Measurements from ENCODE around the gene TCF7L2.

TCF7L2 gene

DNA sequence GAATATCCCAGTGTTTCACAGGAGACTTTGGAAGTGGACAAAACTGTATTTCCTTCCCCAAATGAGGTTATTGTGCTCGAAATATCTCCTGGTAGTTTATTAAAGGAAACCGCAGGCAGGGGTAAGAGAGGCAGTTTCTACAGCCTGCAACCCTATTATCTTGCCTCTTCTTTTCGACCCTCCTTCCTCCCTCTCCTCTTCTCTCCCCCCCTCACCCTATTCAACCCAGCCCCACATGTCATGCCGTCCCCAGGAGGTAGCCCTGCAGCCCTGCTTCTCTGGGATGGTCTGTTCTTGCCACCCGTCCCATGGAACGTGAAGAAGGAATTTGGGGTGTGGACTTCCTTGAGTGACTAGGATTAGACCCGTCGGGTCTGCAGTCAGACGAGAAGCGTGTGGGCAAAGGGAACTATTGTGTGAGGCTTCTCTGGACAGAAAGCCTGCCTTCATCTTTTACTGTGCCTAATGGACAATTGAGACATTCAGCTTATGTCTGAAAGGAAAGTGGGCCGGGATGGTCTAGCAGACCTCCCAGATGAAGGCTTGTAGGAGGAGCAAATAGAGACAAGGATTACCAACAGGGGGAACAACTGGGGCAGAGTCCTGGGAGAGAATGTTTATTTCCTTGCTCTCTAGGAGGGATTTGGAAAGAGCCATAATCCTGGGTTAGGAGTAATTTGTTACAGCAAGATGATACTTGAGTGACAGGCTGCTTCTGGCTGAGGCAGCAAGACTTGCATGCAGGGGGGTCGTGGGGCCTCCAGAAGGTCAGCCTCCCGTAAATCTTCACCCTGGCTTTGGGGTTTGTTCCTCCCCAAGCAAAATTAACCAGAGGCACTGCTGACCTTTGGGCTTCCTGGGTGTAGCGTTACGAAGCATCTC, 77.8 kb downstream of the TCF7L2 start:
- FAIRE-seq (no peak), DNase-seq (ENCODE audit: insufficient read length, low spot score) (no peak)
- TF ChIP-seq, protein P1, sequence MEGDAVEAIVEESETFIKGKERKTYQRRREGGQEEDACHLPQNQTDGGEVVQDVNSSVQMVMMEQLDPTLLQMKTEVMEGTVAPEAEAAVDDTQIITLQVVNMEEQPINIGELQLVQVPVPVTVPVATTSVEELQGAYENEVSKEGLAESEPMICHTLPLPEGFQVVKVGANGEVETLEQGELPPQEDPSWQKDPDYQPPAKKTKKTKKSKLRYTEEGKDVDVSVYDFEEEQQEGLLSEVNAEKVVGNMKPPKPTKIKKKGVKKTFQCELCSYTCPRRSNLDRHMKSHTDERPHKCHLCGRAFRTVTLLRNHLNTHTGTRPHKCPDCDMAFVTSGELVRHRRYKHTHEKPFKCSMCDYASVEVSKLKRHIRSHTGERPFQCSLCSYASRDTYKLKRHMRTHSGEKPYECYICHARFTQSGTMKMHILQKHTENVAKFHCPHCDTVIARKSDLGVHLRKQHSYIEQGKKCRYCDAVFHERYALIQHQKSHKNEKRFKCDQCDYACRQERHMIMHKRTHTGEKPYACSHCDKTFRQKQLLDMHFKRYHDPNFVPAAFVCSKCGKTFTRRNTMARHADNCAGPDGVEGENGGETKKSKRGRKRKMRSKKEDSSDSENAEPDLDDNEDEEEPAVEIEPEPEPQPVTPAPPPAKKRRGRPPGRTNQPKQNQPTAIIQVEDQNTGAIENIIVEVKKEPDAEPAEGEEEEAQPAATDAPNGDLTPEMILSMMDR (IDR thresholded peaks at IDR 0.05; ENCODE audit: insufficient read depth, missing control alignments) = no peak

DNA sequence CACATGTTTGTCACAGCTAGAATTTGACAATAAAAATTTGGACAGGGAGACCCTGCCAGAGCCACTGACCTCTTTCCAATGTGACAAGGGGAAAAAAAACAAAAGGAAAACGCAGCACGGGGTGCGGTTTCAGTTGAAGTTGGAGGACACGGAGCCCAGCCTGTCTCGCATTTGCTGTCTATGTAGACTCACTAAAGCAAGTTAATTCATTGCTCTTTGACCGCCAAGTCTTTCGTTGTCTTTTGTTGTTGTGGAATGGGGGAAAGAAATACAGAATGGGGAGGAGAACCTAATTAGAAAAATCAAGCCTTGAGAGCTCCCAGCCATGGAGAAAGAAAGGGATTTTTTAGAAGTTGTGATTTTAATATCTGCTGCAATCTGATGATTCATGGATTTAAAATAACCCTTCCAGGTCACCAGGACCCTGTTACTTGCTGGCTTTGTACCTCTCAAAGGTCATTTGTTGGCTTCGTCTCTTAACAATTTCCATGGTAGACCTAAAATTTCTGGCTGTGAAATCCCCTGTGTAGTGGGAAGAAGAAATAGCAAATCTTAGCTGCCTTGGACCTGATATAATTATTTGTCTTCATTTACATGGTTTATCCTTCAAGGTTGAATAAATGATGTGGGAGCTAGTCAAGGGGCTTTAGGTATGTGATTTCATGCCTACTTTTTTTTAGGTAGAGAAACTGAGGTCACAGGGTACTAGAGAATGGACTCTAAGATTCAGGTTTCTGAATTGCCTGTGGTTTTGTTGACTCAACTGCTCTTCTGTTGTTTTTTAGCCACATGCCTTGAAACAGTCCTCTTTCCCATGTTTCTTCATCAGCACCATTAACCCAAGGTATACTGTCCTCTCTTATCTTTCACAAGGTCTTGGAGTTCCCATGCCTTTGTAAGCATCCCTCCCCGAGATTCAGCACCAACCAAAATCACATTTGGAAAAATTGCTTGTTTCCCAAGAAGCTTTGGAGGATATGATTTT, 78.7 kb downstream of the TCF7L2 start:
- no peak for FAIRE-seq
- no peak for DNase-seq (ENCODE audit: insufficient read length, low spot score)
- TF ChIP-seq, protein P1 (IDR thresholded peaks at IDR 0.05; ENCODE audit: insufficient read depth, missing control alignments) = no peak

DNA sequence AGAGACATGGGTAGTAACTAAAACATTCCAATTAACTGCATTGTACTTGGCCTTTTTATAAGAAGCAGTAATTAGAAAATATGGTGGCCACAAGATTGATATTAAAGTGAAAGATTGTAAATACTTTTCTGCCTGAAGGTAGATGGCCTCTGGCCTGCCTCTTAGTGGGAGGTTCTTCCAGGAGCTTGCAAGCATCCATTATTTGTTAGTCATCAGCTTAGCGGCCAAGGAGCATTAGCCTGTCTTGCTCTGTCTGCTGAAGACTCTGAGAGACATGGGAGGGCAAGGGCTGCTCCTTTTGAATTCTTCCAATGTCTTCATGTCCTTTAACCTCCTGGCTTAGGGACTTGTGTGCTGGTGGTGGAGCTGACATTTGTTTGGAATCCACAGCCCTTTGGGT, 80.4 kb downstream of the TCF7L2 start:
- no peak for FAIRE-seq

DNA sequence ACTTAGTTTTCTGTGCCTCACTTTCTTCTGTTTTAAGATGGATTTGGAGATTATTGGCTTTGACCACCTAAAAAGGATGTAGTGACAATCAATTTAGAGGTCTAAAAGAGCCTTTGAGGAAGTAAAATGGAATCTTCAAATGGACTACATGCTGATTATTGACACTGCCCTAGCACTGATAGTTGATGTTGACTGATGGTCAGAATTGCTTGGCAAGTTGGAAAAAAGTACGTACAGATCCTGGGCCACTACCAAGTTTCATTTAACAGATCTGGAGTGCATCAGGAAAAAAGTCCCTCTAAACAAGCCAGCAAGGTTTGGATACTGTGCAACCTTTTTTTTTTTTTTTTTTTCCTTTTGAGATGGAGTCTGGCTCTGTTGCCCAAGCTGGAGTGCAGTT, 81.1 kb downstream of the TCF7L2 start:
- no peak for FAIRE-seq
- DNase-seq (ENCODE audit: insufficient read length, low spot score) = no peak
- TF ChIP-seq, protein P1 (IDR thresholded peaks at IDR 0.05; ENCODE audit: insufficient read depth, missing control alignments) = no peak

More for the DNA sequence above, 80.4 kb downstream of the TCF7L2 start:
- DNase-seq (ENCODE audit: insufficient read length, low spot score) = no peak
- TF ChIP-seq, protein P1 (IDR thresholded peaks at IDR 0.05; ENCODE audit: insufficient read depth, missing control alignments) = no peak

DNA sequence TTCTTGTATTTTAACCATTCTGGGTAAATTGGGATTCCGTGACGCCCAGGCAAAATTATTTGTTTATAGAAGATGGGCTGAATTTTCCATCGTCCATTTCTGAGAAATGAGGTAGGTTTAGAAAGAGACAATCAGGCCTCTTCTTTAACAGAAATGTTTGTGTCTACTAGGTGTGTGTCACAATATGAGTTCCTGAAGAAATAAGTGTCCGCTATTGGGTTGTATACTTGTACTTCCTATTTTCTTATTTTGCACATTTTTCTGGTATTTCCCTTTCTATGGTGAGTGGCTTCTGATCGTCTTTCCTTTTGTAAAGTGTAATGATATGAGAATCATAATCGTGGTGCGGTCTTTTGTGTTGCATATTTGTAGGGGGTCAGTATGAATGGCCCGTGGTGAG, 83.9 kb downstream of the TCF7L2 start:
- TF ChIP-seq, protein P1 (IDR thresholded peaks at IDR 0.05; ENCODE audit: insufficient read depth, missing control alignments) = no peak
- FAIRE-seq = no peak
- DNase-seq (ENCODE audit: insufficient read length, low spot score) = no peak

DNA sequence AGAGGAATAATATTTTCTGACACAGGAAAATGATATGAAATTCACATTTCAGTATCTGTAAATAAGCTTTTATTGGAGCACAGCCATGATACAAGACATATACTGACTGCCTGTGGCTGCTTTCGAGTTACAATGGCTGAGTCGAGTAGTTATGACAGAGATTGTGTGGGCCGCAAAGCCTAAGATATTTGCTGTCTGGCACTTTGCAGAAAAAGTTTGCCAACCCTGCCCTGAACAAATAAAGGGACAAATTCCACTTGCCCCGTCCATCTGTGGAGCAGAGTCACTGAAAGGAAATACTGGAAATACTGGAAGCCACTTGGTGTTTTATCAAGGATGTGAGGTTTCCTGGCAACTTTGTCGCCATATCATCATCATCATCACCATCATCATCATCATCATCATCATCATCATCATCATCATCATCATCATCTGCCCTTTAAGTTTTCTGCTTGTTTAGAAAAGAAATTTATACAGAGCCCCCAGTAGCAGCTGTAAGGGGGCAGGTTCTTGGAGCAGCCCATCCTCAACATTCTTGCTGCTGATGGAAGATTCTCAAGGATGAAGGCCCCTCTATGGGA, 85.8 kb downstream of the TCF7L2 start:
- FAIRE-seq (no peak), DNase-seq (ENCODE audit: insufficient read length, low spot score) (no peak)

More for the DNA sequence above, 85.8 kb downstream of the TCF7L2 start:
- TF ChIP-seq, protein P1 (IDR thresholded peaks at IDR 0.05; ENCODE audit: insufficient read depth, missing control alignments) = no peak
